ENCODE measurements around the gene PLOD2.
A peak's percentile ranks its signal among the peaks of the same experiment; 100 is the strongest.

The PLOD2 gene

DNA sequence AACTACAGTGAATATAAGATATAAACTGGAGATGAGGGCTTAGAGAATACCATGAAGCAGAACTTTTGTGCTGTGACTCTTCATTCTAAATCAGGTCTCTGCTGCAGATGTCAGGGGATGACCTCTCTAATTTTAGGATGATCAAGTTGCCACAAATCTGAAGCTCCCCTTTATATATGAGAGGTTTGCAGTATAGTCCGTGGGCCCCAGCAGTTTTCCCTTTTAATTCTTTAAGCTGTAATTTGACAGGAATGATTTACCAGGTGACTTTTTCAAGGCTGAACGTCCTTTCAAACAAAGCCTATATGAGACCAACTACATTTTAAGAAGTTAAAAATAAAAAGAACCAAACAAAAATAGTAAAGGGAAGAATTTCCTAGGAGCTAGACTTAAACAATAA, 4.9 kb upstream of the PLOD2 start:
- no peak for DNase-seq

DNA sequence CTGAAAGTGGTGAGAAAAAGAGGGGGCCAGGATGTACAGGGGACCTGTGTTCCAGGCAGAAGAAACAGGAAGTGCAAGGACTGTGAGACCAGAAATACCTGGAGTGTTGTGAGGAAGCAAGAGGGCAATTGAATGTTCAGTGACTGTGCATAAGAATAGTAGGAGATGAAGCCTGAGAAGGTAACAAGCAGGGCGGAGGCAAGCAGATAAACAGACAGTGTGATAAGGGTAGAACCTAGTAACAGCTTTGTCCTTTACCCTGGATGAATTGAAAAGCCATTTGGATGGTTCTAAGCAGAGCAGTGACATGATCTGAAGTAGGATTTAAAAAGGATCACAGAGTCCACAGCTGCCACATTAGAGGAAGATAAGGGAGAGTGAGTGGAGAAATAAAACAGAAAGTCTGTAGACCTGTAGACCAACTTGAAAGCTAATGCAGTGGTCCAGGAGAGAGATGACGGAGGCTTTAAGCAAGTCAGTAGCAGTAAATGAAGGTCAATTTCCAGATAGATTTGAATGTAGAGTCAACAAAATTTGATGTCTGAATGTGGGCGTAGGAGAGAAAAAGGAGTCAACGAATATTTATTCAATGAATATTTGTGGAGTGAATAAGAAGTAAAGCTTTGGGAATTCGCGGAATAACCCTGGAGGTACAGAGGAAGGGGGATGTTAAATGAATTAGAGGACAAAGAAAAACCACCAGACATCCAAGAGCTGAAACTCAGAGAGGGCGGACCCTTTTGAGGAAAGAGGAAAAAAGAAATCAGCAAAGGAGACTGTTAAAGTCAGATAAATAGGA, 4.2 kb upstream of the PLOD2 start:
- no peak for DNase-seq

DNA sequence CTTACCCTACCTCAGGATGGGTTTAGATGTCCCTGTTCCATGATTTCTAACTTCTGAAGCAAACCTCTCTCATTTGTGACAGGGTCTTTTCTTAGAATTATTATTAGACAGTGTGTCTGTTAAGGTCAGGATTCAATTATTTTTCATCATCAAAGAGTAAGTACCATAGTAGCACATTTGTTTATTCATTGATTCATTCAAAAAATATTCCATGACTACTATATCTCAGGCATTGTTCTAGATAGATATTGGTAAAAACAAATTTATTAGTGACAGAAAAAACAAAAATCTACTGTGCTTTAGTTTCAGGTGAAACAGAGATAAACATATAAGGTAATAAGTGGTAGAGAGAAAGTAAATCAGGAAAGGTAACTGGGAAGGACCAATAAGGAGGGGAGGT, 3.5 kb upstream of the PLOD2 start:
- DNase-seq = no peak

DNA sequence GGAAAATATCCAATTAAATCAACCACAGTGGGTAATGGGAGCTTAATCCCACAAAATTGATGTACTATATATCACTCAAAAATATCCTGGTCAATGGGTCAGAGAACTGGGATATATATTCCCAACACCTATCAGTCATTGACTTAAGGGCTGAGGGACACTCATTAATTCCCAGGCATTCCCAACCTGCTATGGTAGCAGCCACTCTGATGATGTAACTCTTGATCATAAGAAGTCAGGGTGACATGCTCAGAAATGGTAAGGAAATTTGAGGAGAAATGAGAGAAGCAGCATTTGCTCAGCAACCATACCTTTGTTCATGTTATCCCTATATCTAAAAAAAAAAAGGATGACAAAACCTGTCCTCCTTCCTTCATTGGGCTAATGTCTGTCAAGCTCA, 3.1 kb upstream of the PLOD2 start:
- no peak for DNase-seq

DNA sequence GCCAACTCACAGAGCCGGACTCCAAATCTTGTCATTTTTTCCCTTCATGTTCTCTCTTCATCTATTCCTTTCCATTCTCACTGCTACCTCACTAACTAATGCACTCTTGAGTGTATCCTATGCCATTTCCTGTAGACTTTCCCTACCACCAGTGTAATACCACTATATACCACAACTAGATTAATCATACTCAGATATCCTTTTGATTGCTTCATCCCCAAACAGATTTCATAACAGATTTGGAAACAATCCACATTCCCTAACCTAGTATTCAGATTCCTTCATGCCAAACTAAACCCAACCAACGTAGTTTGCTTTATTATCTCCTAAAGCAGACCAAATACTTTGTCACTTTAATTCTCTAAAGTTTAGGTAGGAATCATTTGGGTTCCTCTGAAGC, 2.6 kb upstream of the PLOD2 start:
- no peak for DNase-seq

DNA sequence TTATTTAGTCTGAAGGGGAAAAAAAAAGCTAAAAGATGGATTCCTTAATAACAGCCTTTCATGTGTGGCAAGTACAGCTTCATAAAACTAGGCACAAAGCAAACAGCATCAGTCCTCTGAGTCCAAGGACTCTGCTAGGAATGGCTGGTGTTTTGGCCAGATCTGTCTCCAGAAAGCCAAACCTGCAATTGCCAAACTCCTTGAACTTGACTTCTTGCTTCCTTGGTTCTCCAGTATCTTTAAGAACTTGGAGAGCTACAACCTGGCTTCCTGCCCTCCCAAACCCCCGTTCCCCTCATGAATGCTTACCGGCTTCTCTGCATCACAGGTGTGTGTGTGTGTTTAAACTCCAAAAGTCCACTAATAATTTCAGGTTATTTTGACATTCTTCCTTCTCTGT, 1.6 kb upstream of the PLOD2 start:
- no peak for DNase-seq

DNA sequence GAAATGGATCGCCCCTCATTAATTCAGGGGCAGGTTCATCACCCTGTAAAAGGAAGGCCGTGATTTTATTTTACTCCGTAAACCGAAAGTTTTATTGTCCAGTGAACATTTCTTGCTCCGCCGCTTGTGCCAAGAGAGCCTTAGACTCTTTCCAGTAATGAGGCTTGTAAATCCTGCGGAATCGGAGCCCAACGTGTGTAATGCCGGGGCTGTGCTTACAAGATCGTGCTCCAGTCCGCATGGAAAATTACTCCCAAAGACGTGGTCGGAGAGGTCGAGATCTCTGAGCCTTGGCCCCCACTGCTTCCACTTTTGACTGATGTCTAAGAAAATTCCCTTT, 649 bp upstream of the PLOD2 start:
- peak; percentile 84 for DNase-seq

DNA sequence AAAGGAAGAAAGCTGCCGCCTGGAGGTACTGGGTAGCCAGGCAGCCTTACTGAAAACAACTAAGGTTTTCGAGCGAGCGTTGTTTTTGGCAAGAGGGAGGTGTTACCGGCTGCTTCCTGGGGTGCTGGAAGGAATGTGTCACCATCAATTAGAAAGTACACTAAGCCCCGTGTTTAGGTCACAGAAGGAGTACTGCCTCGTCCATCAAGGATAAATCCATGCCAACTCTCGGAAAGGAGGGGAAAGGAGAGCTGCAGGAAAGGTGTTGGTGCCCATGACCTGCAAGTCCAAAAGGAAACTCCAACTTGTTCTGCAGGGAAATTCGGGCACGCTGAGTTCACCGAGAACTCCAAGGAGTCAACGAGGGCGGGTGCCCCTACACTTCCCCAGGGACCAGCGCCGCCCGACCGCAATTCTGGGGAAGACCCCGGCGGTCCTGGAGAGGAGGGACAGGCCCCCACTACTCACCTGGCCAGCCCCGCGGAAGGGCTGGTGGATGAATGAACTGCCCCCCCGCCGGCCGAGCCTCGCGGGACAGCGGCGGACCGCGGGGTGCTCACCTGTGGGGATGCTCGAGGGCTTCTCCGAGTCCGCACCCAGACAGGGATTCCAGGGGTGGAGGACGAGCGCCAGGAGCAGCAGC, 542 bp downstream of the PLOD2 start:
- DNase-seq = peak; percentile 82

DNA sequence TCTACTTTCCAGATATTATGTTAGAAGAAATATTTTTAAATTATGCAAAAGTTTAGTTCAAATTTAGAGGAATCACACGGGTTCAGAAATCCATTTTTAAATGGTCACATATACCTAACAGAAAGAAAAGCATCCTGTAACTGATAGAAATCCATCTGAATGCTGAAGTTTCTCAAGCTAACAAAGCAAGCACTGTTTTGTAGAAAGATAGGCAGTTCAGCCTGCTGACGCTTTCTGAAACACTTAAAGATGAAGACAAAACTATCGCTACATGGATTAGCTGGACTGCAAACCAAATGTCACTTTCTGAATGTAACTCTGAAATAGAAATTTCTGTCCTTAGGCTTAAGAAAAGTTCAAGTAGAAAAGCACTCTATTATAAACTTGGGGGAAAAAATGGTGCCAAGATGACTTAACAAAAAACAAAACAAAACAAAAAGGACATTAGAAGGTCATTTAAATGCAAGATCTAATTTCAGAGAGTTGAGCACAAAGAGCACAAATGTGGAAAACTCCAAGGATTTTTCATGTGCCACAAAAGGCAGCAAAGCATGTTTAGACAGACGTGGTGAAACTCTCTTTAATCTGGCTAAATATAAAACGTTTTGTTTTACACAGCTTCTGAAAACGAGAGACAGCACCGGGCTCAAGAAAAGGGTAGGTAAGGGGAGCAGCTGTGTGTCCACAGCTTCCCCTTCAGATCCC, 1.2 kb downstream of the PLOD2 start:
- DNase-seq = no peak

DNA sequence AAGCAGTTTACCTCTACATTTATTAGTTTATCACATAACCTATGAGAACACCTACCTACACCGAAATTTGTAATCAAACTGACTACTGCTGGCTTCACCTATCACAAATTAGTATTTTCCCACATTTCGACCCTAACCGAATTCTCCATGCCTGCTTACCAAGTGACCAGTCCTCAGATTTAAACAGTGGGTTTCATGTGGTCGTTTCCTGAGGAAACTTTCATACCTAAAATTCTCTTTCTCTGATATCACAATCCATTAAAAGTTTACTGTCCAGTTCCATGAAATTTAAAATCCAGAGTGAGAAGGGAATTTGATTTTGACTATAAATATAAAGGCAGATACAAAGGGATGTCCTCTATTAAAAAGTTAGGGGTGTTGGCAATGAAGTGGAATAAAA, 1.9 kb downstream of the PLOD2 start:
- no peak for DNase-seq

DNA sequence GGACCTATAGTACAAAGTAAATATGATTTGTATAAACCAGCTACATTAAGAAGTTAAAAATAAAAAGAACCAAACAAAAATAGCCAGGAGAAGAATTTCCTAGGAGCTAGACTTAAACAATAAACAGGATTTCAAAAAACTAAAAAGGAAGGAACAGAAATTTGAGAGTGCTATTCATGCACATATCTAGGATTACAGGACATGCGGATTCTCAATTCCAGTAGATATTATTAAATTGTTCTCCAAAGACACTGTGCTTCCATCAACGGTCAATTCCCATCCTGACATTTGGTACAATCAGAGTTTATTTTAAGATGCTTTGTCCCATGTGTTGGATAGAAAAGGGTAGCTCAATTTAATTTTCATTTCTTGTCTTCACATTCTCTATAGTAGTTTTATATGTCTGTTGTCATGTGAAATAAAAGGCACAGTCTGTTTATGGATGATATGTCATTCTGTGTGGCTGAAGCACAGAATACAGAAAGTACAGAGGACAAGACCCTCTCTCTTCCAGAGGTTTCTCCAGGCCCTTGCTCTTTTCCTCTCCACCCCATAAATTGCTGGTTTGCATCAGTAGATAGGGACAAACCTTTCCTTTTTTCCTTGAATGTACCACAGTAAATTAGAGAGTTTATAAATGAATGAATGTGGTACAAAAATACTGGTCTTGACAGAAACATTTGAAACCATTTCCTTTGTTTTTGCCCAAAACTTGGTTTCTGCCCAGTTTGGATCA, 3.5 kb downstream of the PLOD2 start:
- DNase-seq = no peak

DNA sequence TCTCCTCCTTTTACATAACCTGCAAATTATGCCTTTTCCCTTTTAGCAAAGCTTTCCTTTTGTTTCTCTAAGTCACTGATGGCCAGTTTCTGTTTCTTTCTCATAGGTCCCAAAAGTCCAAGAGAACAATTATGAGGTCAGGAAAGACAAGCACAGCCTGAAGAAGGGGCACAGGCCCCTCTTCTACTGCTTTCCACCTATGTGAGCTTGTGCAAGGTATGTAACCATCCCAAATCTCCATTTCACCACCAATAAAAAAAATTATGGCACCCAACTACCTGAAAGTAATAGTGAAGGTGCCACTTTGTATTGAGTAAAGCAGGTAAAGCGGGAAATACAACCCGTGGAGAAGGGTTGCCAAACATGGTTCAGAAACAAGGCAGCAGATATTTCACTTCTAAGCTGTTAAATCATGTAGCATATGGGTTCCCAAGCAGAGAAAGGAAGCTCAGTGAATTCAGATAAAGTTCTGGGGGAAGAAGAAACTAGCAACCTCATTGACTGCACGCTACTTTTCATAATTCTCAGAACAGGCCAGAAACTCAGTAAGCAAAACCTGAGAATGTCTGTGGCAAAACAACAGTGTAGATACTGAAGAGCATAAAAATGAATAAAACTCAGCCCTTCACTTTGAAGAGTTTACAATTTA, 4.2 kb downstream of the PLOD2 start:
- DNase-seq = no peak

DNA sequence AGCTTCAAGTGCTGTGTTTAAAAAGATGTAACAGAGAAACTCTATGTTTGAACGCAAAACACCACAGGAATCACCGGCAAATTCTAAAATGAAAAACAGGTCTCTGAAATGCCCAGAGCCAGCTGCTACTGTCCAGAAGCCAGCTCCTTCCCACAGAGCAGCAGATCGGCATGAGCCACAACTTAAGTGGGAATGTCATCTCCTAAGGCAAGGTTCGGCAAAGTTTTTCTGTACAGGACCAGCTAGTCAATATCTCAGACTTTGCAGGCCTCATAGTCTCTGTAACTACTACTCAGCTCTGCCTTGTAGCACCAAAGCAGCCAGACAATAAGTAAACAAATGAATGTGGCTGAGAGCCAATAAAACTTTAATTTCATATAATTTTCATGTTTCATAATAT, 4.9 kb downstream of the PLOD2 start:
- DNase-seq = peak; percentile 54

DNA sequence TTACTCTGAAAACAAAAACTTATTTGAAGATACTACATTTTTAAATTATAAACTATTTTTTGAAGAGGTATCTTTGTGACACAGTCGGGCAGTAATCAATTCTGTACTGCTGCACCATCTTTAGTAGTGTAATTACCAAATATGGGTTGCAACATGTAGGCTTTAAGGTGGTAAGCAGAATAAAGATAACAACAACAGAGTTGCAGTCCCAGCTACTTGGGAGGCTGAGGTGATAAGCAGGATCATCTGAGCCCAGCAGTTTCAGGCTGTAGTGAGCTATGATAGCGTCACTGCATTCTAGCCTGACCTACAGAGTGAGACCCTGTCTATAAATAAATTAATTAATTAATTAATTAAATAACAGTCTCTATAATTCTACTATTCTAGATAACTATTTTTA, 6.0 kb downstream of the PLOD2 start:
- DNase-seq = no peak

DNA sequence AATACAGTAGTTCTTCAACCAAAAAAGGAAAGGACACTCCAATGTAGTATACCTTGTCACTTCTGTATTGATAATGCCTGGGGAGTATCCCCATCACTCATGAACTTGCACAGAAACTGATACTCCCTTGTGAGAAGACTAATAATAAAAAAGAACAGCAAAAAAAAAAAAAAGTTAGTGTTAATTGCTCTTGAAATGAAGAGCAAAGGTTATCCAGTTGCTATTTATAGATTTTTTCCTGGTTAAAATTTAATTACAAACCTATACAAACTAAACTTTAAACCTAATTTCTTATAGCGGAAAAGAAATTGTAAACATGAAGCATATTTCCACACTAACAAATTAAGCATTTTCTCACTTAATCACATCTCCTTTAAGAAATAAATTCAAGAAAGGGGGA, 6.7 kb downstream of the PLOD2 start:
- DNase-seq = no peak

DNA sequence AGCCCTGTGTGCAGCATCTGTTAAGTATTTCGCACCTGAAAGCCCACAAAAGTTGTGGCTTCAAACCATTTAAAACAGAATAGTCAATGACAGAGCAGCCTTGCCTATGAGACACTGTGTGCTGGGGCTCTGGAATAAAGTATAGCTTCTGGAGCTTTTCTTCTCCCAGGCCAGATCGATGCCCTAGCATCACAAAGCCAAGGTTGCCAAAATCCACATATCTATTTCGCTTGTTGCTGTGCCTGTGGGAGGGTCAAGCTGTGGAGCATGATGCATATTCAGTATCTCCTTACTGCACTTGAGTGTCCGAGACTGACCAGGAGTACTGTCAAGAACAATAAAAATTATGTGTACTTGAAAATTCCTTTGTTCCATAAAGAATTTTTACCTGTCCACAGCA, 7.6 kb downstream of the PLOD2 start:
- DNase-seq = no peak

DNA sequence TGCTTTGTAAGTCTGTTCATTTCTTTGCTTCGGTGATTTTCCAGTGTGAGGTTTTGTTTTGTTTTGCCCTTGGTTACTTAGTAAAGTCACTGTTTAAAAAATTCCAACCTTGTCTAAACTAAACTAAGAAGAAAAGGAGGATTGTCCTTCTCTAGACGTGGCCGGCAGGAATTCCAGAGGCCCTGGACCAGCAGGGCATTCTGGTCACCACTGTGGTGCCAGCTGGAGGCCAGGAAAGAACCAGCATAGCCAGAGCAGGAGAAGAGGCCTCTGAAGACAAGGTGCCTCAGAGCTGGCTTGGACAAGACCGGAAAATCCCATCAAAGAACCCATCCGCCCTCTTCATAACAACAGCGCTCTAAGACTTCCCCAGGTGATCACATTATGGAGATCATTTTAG, 8.2 kb downstream of the PLOD2 start:
- DNase-seq = no peak

DNA sequence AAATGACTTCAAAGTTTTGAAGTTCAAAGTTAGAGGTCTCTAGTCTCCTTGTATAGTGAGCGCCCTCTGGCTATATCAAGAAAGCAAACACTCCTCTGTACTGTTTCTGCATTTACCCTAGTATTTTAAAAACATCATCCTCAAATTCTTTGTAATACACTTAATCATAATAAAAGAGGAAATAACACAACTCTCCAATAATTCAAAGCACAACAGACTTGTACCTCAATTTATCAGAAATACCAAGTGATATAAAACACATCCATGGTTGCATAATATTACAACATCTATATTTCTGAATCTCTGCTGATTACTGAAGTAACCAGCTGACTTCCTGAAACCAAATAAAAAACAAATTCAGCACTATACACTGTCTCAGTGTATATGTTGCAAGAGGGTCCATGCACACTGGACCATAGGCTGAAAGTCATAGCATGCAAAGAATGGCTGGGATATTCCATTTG, 12.5 kb downstream of the PLOD2 start:
- DNase-seq = no peak

DNA sequence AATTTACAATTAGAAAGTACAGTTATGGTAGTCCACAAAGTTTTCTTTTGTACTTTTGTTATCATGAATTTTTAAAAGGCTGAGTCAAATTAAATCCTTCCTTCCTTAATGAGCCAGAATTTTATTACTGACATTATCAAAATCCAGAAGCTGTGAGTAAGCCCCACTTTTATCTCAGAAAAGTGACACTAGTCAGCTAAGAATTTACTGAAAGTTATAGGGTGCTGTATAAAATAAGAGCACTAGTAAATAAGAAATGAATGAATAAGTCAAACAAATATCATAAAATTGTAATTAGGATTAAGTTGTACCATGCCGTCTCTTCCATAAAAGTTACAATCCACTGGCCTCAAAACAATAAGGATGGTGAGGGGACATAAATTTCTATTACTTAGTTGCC, 15.3 kb downstream of the PLOD2 start:
- DNase-seq = no peak

DNA sequence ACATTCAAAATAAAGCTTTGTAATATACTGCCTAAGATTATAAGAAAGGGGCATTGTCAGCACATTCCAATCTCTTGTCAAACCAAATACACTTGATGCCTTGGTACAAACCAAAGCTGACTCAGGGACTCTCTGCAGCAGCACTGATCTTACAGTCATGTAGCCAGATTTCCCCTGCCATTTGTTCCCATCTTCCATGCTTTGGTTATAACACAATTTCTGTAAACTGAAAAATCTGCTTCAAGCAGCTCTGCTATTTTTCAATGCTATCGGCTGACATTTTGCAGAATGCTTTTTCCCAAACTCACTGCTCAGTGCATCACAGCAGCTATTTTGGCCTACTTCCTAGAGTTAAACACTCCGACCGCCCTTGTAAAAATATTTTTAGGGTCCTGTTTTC, 18.2 kb downstream of the PLOD2 start:
- DNase-seq = no peak

DNA sequence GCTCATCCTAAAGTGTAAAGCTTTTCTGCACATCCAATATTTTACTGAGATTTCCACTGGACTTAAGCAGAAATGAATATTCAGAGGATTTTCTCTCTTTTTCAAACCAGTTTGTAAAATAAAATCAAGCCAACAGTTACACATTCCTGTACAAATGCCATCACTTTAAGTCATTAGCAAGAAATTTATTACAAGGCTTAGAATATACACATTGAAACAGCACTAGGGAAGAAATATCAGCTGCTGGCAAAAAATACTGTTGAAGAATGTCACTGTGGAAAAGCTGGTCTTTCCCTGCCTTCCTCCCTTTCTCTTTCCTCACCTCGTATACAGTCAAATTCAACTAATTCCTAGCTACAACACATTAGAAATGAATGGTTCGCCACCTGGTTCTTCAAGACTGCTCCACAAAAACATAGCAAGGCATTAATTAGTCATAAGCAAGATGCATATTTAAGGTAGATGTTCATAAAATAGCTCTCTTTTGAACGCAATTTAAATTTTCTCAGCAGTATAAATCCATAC, 21.3 kb downstream of the PLOD2 start:
- DNase-seq = no peak

DNA sequence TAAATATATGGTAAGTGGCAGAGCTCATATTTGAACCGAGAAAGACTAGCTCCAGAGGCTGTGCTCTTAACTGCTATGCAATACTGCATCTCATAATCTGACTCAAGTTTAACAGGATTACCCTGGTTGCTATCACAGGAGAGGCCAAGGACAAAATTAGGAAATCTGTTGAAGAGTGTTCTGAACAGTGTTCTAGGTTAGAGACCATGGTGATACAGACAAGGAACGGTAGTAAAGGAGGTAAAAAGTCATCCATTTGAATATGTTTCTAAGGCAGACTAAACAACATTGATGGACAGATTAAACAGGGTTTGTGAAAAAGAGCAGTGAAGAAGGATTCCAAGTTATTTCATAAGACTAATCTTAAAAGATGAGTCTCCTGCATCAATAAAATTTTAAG, 22.1 kb downstream of the PLOD2 start:
- no peak for DNase-seq

DNA sequence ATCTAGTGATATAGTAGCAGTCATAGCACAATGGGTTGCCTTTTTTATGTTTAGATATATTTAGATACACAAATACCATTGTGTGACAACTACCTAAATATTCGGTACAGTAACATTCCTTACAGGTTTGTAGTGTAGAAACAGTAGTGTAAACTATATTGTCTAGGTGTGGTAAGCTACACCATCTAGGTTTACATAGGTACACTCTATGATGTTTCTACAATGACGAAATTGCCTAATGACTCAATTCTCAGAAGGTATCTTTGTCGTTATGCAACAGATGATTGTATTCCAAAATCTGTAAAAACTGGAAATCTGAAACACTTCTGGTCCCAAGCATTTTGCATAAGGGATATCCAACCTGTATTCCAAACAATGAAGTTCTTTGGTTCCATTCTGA, 24.3 kb downstream of the PLOD2 start:
- no peak for DNase-seq
